HG03025 (cell line): ENCODE data around the gene RGS9BP.
"Not testable (repeated sequence)": the region's sequence is repeated elsewhere in the genome, so short reads cannot be mapped to it uniquely, and the experiment has no call there.

Source experiments
- ATAC-seq: cut with Tn5 transposase; IDR thresholded peaks from one replicate; pipeline ENCODE4 v1.9.1; 2021; ENCODE audit warnings: mild to moderate bottlenecking, moderate library complexity; ENCODE audit not compliant: unreplicated experiment, low FRiP score

The RGS9BP gene

GRCh38 chr19:32693151-32694108 is 17.8 kb downstream of the RGS9BP start:
- ATAC-seq: not testable (repeated sequence)

- ATAC-seq: not testable (repeated sequence)
Measured at GRCh38 chr19:32694316-32694715, 18.7 kb downstream of the RGS9BP start.

- not testable (repeated sequence) for ATAC-seq
Measured at GRCh38 chr19:32694851-32695250, 19.2 kb downstream of the RGS9BP start.

- not testable (repeated sequence) for ATAC-seq
Measured at GRCh38 chr19:32695506-32695905, 19.9 kb downstream of the RGS9BP start.

- ATAC-seq: not testable (repeated sequence)
Measured at GRCh38 chr19:32696771-32697170, 21.1 kb downstream of the RGS9BP start.

- ATAC-seq: not testable (repeated sequence)
Measured at GRCh38 chr19:32700129-32700528, 24.5 kb downstream of the RGS9BP start.

- no peak for ATAC-seq
Measured at GRCh38 chr19:32702010-32702409, 26.4 kb downstream of the RGS9BP start.

- not testable (repeated sequence) for ATAC-seq
Measured at GRCh38 chr19:32704006-32704405, 28.4 kb downstream of the RGS9BP start.

GRCh38 chr19:32708457-32708856 is 32.8 kb downstream of the RGS9BP start:
- ATAC-seq: no peak

GRCh38 chr19:32709032-32709431 is 33.4 kb downstream of the RGS9BP start:
- ATAC-seq: no peak

GRCh38 chr19:32711747-32712146 is 36.1 kb downstream of the RGS9BP start:
- no peak for ATAC-seq

GRCh38 chr19:32716203-32716602 is 40.6 kb downstream of the RGS9BP start:
- not testable (repeated sequence) for ATAC-seq

- no peak for ATAC-seq
Measured at GRCh38 chr19:32717496-32717895, 41.8 kb downstream of the RGS9BP start.

GRCh38 chr19:32718286-32718685 is 42.6 kb downstream of the RGS9BP start:
- ATAC-seq: no peak

GRCh38 chr19:32719611-32720059 is 44.0 kb downstream of the RGS9BP start, which contains the start of gene TDRD12:
Gene TDRD12 (plus strand): TSS chr19:32719767. CDS start chr19:32720073, 306 bp downstream.
- ATAC-seq: no peak

- no peak for ATAC-seq
Measured at GRCh38 chr19:32720216-32720935, 44.7 kb downstream of the RGS9BP start.

- no peak for ATAC-seq
Measured at GRCh38 chr19:32720936-32721250, 45.2 kb downstream of the RGS9BP start.
